NCI-H748 treated with DMSO at 0.1 percent for 48 hours (cell line): ENCODE results near the gene DNAJB9.
A peak's percentile ranks its signal among the peaks of the same experiment; 100 is the strongest.

Source experiments
- DNase-seq: peaks from one replicate; lab custom pipeline; 2025; lab: John Stamatoyannopoulos, UW

The DNAJB9 gene

DNA sequence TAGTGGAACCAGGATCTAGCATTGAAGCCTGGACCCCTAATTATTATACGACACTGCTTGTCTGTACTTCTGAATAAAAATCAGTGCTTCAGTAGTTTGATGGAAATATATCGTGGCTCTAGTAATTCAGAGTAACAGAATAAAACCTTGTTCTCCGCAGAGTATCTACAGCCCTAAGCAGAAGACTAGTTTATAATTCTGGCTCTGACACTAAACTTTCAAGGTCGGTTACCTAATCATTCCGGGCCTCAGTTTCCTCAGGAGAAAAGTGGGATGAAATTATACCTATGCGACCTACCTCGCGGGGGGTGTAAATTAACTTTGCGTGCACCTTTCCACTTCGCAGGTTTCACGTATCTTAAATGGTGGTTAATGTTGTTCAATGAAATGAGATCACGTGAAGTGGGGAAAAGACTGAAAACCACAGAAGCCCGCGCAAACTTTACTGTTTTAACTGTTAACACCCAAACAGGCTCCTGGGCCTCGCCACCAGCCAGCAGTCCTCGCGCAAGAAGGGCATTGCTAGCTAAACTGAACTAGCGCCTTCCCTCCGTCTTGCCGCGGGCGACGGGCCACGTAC is 783 bp upstream of the DNAJB9 start:
- DNase-seq = no peak

DNA sequence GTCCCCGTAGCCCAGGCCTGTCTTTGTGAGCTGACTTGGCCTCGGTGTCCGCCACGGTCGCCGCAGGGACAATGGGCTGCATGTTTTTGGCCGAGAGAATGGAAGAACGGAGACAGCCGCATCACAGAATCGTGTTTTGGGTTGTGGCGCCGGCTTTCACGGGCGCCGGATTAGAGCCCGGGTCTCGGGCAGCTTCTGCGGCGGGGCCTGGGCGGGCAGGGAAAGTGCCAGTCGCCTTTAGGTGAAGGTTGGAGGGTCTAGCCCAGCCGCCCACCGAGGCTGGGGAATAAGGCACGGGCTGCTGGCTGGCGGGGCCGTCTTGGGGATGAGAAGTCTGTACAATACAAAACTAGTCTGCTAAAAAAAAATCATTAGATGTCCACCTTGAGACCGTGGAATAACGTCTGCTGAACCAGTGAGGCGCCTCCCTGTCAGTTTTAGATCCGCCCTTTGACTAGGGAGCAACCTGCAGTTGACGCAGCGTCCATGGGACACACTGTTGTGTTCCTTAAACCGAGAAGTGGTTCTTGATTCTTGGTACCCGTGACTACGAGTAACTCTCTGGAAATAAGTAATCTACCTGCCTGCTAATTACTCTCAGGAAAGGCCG is 577 bp downstream of the DNAJB9 start:
- DNase-seq = peak; percentile 34

DNA sequence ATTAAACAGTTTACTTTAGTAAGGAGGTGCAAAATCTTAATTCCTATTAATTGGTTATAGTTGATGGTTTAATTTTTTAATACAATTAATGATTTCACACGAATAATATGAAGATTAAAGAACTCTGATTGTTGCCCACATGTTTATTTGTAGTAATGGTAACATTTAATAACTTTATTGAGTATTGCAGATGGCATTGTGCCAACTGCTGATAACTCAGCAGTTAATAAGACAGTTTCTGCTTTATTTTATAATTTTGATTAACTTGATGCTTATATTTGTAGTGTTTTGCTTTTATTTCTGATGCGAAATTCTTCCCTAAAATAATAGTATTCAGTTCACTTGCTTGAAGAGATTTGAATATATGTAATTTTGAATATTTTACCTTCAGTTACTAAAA is 2.8 kb downstream of the DNAJB9 start:
- no peak for DNase-seq

DNA sequence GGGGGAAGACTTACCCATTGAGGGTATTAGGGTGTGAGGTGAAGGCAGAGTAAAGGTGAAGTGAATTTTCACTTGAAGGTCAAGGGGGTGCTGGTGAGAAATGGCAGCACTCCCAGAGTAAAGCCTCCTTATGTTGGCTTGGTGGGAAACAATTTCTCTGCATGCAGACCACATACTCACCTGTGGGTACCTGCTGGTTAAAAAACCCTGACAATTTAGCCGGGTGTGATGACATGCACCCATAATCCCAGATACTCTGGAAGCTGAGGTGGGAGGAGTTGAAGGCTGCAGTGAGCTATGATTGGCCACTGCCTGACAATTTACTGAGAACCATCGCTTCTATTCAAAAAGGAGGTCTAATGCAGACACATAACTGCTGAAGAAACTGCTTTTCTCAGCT is 5.5 kb downstream of the DNAJB9 start:
- DNase-seq = no peak

DNA sequence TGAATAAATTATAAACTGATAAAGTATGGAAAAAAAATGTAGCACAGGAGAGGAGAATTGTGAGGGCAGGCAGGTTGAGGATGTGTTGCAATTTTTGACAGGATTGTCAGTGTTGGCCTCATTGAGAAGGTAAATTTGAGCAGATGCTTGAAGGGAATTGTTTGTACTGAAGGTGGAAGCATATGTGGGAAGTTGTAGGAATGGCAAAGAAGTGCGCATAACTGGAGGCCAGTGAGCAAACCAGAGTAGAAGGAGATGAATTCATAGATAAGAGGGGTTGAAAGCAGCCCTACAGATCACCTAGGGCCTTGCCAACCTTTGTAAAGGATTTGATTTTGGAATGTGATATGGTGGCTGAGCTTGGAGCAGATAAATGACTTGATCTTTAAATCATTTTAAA is 6.4 kb downstream of the DNAJB9 start:
- DNase-seq = no peak

DNA sequence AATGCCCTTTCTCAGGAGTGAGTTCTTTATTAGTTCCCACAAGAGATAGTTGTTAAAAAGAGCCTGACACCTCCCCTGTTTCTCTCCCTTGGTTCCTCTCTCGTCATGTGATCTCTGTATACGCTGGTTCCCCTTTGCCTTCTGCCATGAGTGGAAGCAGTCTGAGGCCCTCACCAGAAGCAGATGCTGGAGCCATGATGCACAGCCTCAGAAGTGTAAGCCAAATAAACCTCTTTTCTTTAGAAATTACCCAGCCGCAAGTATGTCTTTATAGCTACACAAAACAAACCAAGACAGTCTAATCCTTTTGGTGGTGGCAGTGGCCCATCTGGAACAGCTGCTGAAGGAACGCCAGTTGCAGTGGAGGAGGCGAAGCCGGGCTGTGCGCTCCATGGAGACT is 9.3 kb downstream of the DNAJB9 start:
- DNase-seq = no peak

DNA sequence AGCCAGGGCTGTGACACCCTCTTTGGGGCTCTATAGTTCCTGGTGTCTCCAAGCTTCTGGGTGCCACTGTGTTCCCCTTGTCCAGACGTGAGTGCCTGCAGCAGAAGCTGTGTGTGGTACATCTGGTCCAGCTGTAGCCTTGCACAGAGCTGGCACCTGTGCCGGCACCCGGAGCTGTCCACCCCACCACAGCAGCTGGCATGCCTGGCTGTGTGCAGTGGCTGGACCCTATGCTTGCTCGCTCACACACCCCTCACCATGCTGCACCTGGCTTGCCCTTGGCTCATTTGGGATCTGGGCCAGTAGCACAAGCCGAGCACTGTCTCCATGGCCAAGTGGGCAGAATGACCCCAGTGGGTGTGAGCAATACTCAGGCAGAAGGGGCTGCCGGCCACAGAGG is 10.6 kb downstream of the DNAJB9 start:
- no peak for DNase-seq

DNA sequence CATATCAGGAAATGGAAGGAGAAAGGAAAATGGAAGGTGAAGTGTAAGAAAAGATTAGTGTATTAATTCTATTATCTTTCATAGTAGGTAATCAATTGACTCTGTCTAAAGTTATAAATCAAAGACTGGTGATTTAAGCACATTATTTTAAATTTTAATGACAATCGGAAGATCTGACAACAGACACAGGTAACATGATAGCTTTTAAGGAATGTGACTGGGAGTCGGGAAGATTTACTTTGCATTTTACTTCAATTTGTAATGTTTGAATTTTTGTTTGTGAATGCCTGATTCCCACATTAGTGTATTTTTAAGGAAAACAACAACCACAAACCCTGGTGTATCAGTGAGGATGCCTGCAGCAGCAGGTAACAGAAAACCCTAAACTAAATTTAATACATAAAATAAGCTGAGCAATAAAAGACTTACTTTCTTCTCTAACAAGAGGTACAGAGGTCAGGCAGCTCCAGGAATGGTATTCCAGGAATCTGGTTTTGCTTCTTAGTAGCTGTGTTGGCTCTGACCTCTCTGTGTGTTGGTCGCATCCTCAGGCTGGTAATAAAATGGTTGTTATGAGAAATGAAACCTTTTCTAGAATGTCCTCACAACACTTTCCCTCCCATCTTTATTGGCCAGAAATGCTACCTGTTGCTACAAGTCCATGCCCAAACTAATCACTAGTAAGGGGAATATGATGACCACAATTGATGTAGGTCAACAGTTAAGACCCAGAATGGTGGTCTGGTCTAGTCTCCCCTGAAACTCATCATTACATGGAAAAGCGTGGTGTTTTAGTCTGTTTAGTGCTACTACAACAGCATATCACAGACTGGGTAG is 12.2 kb downstream of the DNAJB9 start:
- no peak for DNase-seq

DNA sequence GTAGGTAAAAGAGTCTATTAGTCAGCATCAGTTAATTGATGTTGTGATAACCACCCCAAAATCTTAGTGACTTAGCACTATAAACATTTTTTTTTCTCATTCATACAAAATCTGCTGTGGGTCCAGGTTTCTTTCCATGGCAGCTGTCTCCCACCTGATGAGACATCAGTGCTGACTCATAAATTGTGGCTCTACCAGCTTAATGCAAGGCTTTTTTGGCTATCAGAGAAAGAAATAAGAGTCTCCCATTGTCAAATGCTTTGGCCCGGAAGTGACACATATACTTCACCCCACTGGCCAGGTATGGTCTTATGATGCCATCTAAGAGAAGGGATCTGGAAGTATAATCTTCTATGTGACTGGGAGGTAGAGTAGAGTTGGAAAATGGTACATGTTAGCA is 14.5 kb downstream of the DNAJB9 start:
- DNase-seq = no peak

DNA sequence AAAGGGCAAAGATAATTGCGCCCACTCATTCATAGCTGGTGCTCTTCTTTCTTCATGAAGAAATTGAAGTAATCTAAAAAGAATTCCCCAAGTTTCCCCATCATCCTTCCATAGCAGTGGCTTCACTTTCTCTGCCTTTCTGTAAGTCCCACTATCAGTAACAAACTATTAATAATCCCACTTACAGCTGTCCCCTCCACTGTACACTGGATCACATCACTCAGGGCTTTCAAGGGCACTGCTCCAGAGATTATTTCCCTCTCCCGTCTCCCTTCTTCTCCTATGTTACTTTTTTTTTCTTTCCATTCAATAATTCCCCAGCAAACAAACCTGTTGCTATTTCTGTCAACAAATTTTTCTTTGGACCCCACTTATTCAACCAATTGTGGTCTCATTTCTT is 16.2 kb downstream of the DNAJB9 start:
- DNase-seq = no peak

DNA sequence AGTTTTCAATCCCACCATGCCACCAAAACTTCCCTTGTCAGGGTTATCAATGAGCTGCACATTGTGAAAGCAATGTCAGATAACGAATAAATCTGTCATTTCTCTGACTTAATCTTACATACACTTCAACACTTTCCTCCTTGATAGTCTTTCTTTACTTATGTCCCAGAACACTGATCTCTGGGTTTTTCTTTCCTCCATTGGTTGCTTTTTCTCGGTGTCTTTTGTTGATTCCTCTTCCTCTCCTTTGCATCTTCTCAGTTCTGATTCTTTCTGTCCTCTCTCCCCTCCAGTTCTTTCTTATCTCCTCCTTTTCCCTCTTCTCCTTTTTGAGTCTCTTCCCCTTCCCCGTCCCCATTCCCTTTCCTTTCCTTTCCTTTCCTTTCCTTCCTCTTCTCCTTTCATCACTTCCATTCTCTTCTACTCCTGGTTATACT is 16.6 kb downstream of the DNAJB9 start:
- DNase-seq = no peak

DNA sequence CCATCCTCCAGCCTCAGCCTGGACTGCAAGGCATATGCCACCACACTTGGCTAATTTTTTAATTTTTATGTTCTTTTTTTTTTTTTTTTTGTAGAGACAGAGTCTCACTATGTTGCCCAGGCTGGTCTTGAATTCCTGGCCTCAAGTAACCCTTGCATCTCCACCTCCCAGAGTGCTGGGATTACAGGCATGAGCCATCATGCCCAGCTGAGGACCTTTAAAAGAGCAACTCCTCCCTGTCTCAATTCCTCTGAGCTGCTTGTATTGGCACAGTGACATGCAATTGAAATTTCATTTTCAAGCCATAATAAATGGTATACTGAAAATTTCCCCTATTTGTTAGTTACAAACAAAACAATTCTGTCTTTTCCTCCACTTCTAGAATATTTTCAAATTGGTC is 19.5 kb downstream of the DNAJB9 start:
- no peak for DNase-seq

DNA sequence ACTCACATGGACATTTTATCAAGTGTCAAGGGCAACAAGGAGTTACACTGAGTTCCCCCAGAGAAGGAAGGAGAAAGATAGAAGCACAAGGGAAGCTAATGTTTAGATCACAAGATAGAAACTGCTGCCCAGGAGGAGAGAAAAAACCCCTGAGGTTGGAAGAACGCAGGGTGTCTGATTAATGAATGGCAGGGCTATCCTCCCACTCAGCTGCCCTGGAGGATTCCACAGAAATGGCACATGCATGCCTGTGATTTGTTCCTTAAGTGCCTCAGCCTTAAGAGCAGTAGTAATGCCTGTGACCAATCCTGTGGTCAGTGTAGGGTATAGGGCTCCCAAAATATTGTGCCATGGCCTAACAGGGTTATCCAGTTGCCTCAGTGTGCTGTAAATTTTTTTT is 20.2 kb downstream of the DNAJB9 start:
- no peak for DNase-seq

DNA sequence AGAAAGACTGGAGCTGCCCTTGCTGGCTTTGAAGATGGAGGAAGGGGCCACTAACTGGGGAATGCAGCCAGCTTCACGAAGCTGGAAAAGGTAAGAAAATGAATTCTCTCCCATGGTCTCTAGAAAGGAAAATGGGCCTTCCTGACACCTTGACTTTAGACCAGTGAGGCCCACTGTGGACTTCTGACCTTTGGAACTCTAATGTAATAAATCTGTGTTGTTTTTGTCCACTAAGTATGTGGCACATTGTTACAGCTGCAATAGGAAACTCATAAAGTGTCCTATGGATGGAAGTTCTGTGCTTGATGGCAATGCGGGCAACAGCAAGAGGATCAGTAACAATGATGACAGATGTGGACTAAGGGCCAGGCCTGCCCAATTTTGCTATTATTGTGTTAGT is 20.9 kb downstream of the DNAJB9 start:
- no peak for DNase-seq

DNA sequence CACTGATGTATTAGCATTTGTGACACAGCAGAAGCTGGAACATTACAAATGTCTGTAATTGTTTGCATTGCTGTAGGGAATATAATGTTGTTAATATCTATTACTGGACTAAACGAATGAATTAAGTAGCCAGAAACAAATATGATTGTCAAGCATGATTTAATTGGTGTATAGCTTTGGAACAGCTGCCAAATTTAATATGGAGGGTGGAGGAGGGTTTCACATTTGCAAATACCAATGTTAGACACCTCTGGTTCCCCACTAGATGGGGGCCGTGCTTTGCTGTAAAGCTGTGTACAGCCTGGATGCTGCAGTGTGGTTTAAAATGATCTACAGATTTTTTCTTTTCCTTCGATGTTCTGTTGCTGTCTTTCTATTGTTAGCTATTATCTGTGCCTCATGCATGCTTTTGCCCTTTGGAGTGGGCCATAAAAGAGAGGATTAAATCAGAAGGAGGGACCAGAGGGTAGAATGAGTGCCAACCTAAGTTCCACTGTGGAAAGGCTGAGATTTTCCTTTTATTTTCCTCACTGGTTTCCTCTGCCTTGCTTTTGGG is 23.1 kb downstream of the DNAJB9 start:
- peak; percentile 33 for DNase-seq

DNA sequence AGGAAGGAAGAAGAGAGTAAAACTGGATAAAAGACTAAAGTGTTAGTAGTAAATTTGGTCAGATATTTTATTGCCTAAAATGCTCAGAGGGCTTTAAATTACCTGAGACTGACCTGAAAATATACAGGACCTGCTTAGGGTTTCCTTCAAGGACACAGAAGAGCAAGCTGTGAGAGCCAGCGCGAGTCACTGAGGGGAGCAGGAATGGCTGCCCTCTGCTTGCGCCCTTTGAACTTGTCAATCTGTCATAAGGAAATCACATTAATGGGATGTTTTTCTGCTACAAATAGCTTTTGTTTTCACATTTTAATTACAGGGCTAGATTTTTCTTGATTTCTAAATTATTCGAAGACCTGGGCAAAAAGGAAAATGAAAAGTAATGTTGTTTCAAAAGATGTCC is 26.9 kb downstream of the DNAJB9 start:
- no peak for DNase-seq

DNA sequence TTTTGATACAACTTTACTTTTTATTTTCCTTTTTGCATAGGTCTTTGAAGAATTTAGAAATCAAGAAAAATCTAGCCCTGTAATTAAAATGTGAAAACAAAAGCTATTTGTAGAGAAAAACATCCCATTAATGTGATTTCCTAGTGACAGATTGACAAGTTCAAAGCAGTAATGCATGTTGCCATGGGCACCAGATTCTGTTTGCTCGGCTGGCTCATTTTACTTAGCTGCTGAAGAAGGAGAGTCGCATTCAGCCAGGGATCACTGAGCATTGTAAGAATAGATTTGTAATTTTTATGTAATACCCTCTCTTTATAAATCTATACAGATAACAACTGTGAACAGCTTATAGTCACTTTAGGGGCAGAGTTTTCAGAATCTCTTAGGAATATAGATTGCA is 28.5 kb downstream of the DNAJB9 start:
- peak; percentile 76 for DNase-seq

DNA sequence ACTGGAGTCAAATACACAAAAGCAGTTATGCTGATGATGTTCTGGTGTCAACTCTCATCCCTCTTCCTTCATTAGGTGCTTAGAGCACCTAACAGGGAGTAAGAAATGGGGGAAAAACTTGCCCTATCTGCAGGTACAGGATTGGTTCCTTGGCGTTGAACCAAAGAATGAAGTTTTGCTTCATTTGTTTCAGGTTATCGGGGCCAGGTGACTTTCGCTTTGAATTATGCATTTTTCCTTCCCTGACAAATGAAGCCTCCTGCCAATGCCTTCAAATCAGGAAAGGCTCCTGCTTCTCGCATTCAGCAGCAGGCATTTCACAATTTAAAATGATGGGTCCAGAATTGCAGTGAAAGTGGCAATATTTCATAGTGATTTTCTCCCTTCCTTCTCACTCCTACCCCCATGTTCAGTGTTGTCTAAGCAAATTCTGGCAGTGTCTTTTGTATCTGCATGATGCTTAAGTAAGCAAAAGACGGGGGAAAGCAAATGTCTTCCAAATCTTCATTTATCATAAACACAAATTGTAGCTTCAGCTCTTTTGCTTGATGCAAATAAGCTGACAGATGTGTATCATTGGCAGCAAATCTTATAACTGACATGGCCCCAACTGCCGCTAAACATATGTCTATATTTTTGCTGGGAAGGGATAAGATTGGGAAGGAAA is 29.4 kb downstream of the DNAJB9 start:
- no peak for DNase-seq

DNA sequence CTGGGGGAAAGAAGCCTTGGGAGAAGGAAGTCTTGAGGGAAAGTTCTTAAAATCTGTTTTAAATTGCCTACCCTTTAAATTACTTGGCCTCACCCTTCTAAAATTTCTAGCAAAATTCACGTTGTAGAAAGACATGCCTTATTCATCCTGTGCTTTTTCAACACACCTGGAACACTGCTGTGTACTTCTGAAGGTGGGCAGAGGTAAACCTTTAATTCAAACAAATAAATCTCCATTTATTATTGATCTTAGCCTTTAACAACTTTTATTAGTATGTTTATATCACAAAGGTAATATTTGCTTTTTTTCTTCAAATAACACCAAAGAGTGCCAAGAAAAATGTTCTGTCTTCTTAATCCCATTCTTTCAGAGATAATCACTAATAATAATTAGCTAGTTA is 30.7 kb downstream of the DNAJB9 start:
- DNase-seq = no peak

DNA sequence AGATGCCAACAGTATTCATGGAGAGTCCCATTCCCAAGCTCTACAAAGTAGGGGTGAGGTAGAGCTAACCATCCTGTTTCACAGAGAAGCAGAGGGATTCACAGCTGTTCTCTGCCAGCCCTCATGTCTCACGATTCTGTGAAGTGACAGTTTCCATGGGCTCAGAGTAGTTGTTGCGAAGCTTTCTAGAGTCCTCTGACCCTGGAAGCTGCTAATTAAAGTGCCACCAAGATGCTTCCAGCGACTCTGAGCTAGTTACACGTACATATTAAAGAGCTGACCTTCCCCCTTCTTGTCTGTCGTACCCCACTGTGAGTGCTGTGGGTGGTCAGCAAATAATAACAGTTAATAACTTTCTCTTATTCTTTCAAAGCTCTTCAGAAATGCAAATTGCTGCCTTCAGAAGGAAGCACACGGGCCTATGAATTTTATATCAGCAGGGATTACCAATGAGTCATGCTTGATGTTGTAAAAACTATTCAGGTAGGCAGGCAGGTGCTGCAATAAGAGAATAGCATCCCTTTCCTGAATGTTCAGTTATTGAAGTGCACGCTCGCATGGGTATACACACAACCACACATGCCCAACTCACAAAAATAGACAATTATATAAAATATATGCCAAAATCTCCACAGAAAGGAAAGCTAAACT is 34.1 kb downstream of the DNAJB9 start:
- DNase-seq = peak; percentile 9

DNA sequence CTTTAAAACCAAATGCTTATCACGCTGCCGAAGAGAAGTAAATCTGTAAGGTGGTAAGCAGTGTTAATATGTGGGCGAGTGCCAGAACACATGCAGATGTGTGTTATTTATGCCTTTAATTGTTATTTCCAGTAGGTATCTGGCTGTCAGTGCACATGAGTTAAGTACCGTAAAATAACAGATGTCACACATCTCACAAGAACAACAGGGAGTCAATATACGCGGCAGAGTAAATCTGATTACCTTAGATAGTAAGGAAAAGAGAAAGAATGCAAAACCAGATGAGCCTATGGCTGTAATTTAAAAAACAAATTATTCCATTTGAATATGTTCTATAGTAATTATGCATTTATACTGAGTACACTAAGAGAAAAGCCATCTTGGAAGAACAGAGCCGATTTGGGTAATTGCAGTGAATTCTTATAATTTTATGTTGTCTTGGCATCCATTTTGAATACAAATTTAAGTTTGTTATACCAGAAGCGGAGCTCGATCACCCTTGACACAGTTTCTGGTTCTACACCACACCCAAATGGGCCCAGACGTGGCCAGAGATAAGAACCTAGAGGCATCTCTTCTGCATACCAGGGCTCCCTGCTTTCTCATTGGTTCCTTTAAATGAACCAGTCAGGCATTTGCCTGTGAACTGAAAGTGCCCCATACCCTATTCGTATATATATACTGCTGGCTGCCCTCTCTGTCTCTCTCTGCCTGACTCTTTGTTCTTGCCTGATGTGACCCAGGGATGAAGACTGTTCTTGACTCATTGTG is 34.8 kb downstream of the DNAJB9 start:
- DNase-seq = no peak
